HEK293 (cell line): ENCODE results near the gene LIPA.

Source experiments
- CTCF ChIA-PET: fragments of 350-600 bp; formaldehyde crosslinking; extraction: SDS; loops from one replicate; lab custom pipeline; 2021; ENCODE audit warnings: antibody characterized with exemption; lab: Yijun Ruan, JAX
- POLR2A ChIA-PET: fragments of 300-600 bp; formaldehyde crosslinking; extraction: SDS; loops from one replicate; lab custom pipeline; 2020; ENCODE audit warnings: antibody characterized with exemption, inconsistent platforms; lab: Yijun Ruan, JAX
- H3K27ac ChIP-seq: fragments of 200-500 bp; sonication (Bioruptor generic); 2 replicates; pipeline ENCODE4 v1.5.1; 2014; ENCODE audit warnings: low read depth, low read length, control low read depth, inconsistent platforms; ENCODE audit errors: extremely low read depth
- H3K36me3 ChIP-seq, 2 experiments: fragments of 200-500 bp in 1 of 2; sonication (Bioruptor generic) in 1 of 2; 1 replicate in 1 of 2; 2 replicates in 1 of 2; pipeline ENCODE4 v1.5.1; 2014 to 2017; ENCODE audit warnings: inconsistent platforms in 2 of 2, low read length in 2 of 2; ENCODE audit not compliant: control insufficient read depth in 2 of 2, insufficient read depth in 1 of 2
- H3K4me1 ChIP-seq: fragments of 200-500 bp; sonication (Bioruptor generic); 2 replicates; pipeline ENCODE4 v1.5.1; 2014; ENCODE audit warnings: mild to moderate bottlenecking, low read length, inconsistent platforms; ENCODE audit not compliant: control insufficient read depth, insufficient read depth
- H3K4me3 ChIP-seq: 2 replicates; pipeline ENCODE4 v1.5.1; 2011; ENCODE audit warnings: low read depth, mild to moderate bottlenecking, control low read depth, low read length, moderate library complexity
- H3K9me3 ChIP-seq: fragments of 200-500 bp; sonication (Bioruptor generic); 2 replicates; pipeline ENCODE4 v1.5.1; 2014; ENCODE audit warnings: low read depth, low read length, inconsistent platforms; ENCODE audit not compliant: control insufficient read depth, insufficient read depth
- HOXC10 ChIP-seq: sonication (generic); formaldehyde crosslinking; IDR thresholded peaks from 2 replicates; pipeline ENCODE4 v1.8.1; 2023; ENCODE audit warnings: mild to moderate bottlenecking, missing genetic modification reagents
- MEIS1 ChIP-seq: sonication (generic); formaldehyde crosslinking; IDR thresholded peaks from 2 replicates; pipeline ENCODE4 v1.8.1; 2022; ENCODE audit warnings: missing genetic modification reagents, mild to moderate bottlenecking, borderline replicate concordance
- OSR2 ChIP-seq: fragments of 450-650 bp; formaldehyde crosslinking; IDR thresholded peaks from 2 replicates; pipeline ENCODE4 v1.5.1; 2016; ENCODE audit warnings: missing biosample characterization, missing genetic modification characterization
- ZBTB21 ChIP-seq: fragments of 450-650 bp; formaldehyde crosslinking; IDR thresholded peaks from 2 replicates; pipeline ENCODE4 v1.5.1; 2017; ENCODE audit warnings: missing biosample characterization, missing genetic modification characterization
- ZBTB48 ChIP-seq: fragments of 450-650 bp; formaldehyde crosslinking; IDR thresholded peaks from 2 replicates; pipeline ENCODE4 v1.5.1; 2016; ENCODE audit warnings: missing biosample characterization, missing genetic modification characterization
- ZEB2 ChIP-seq: fragments of 450-650 bp; formaldehyde crosslinking; IDR thresholded peaks from 2 replicates; pipeline ENCODE4 v1.5.1; 2016; ENCODE audit warnings: missing biosample characterization, missing genetic modification characterization
- ZFP3 ChIP-seq: fragments of 450-650 bp; formaldehyde crosslinking; IDR thresholded peaks from 2 replicates; pipeline ENCODE4 v1.5.1; 2016; ENCODE audit warnings: low read depth, missing biosample characterization, missing genetic modification characterization
- ZNF132 ChIP-seq: fragments of 450-650 bp; formaldehyde crosslinking; IDR thresholded peaks from 2 replicates; pipeline ENCODE4 v1.5.1; 2017; ENCODE audit warnings: missing biosample characterization, missing genetic modification characterization, borderline replicate concordance
- ZNF16 ChIP-seq: fragments of 450-650 bp; formaldehyde crosslinking; IDR thresholded peaks from 2 replicates; pipeline ENCODE4 v1.5.1; 2016; ENCODE audit warnings: low read depth, missing biosample characterization, missing genetic modification characterization
- ZNF221 ChIP-seq: fragments of 450-650 bp; formaldehyde crosslinking; IDR thresholded peaks from 2 replicates; pipeline ENCODE4 v1.5.1; 2017; ENCODE audit warnings: missing biosample characterization, missing genetic modification characterization, borderline replicate concordance
- ZNF223 ChIP-seq: fragments of 450-650 bp; formaldehyde crosslinking; IDR thresholded peaks from 2 replicates; pipeline ENCODE4 v1.5.1; 2016; ENCODE audit warnings: missing biosample characterization, missing genetic modification characterization
- ZNF23 ChIP-seq: fragments of 450-650 bp; formaldehyde crosslinking; IDR thresholded peaks from 2 replicates; pipeline ENCODE4 v1.5.1; 2016; ENCODE audit warnings: missing biosample characterization, missing genetic modification characterization, borderline replicate concordance
- ZNF24 ChIP-seq: fragments of 450-650 bp; formaldehyde crosslinking; IDR thresholded peaks from 2 replicates; pipeline ENCODE4 v1.5.1; 2016; ENCODE audit warnings: missing biosample characterization, missing genetic modification characterization
- ZNF274 ChIP-seq, 2 experiments: fragments of 200-500 bp in 1 of 2; fragments of 450-650 bp in 1 of 2; sonication (Bioruptor generic) in 1 of 2; formaldehyde crosslinking in 1 of 2; IDR thresholded peaks; 2 replicates each; pipeline versions ENCODE4 v1.5.1 to v1.6.1; 2014 to 2016; ENCODE audit warnings: borderline replicate concordance in 1 of 2, inconsistent platforms in 1 of 2, low read length in 1 of 2, missing biosample characterization in 1 of 2, missing genetic modification characterization in 1 of 2
- ZNF341 ChIP-seq: fragments of 450-650 bp; formaldehyde crosslinking; IDR thresholded peaks from 2 replicates; pipeline ENCODE4; 2016; ENCODE audit warnings: low read depth, missing biosample characterization, missing genetic modification characterization
- ZNF544 ChIP-seq: fragments of 450-650 bp; formaldehyde crosslinking; IDR thresholded peaks from 2 replicates; pipeline ENCODE4 v1.5.0; 2017; ENCODE audit warnings: missing biosample characterization, missing genetic modification characterization
- ZNF548 ChIP-seq: fragments of 450-650 bp; formaldehyde crosslinking; IDR thresholded peaks from 2 replicates; pipeline ENCODE4 v1.5.1; 2016; ENCODE audit warnings: missing biosample characterization, missing genetic modification characterization
- ZNF560 ChIP-seq: fragments of 450-650 bp; formaldehyde crosslinking; IDR thresholded peaks from 2 replicates; pipeline ENCODE4 v1.5.1; 2017; ENCODE audit warnings: missing biosample characterization, missing genetic modification characterization, borderline replicate concordance
- ZNF596 ChIP-seq: fragments of 450-650 bp; IDR thresholded peaks from 2 replicates; pipeline ENCODE4 v1.5.0; 2018; ENCODE audit warnings: missing biosample characterization, mild to moderate bottlenecking, missing genetic modification characterization, moderate library complexity
- ZNF629 ChIP-seq: fragments of 450-650 bp; formaldehyde crosslinking; IDR thresholded peaks from 2 replicates; pipeline ENCODE4 v1.5.1; 2017; ENCODE audit warnings: missing biosample characterization, missing genetic modification characterization
- ZNF677 ChIP-seq: fragments of 450-650 bp; IDR thresholded peaks from 2 replicates; pipeline ENCODE4 v1.5.0; 2018; ENCODE audit warnings: missing biosample characterization, mild to moderate bottlenecking, missing genetic modification characterization, moderate library complexity
- ZNF76 ChIP-seq: fragments of 450-650 bp; formaldehyde crosslinking; IDR thresholded peaks from 2 replicates; pipeline ENCODE4; 2016; ENCODE audit warnings: low read depth, missing biosample characterization, missing genetic modification characterization, borderline replicate concordance
- ZSCAN16 ChIP-seq: fragments of 450-650 bp; formaldehyde crosslinking; IDR thresholded peaks from 2 replicates; pipeline ENCODE4 v1.5.1; 2016; ENCODE audit warnings: missing biosample characterization, missing genetic modification characterization
- ZSCAN23 ChIP-seq: fragments of 450-650 bp; formaldehyde crosslinking; IDR thresholded peaks from 2 replicates; pipeline ENCODE4 v1.5.1; 2016; ENCODE audit warnings: missing biosample characterization, missing genetic modification characterization
- TF ChIP-seq, protein P1 (sequence below): fragments of 450-650 bp; formaldehyde crosslinking; IDR thresholded peaks from 2 replicates; pipeline ENCODE4; 2016; ENCODE audit warnings: missing biosample characterization, missing genetic modification characterization
- TF ChIP-seq, protein P2 (sequence below): fragments of 450-650 bp; formaldehyde crosslinking; IDR thresholded peaks from 2 replicates; pipeline ENCODE4 v1.5.1; 2017; ENCODE audit warnings: missing biosample characterization, missing genetic modification characterization

LIPA gene

DNA sequence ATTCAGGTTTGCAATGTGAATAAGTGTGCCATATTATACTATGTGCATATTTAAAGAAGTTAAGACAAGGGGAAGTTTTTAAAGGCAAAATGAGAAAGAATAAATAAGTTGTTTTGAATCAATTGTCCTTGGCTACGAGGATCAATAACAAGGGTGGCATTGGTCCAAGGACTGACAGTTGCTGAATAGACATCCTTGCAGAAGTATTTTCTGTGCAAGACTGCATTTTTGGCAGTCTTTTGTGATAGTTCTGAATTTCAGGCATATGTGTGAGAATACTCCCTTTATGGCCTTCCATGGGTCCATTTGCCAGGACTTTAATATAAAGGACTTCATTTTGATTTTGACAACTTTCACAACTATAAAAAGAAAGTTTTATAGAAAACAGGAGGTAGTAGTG lies 5.4 kb upstream of the LIPA start:
- Histone ChIP-seq H3K27ac (no peak overlapping the region), H3K4me3 (no peak overlapping the region), H3K4me1 (no peaks in the 10 kb centered on the region), H3K9me3 (no peaks in the 10 kb centered on the region), H3K36me3 (no peaks in the 10 kb centered on the region)
- ChIA-PET CTCF (no interaction called here), POLR2A (no interaction called here)
- TF ChIP-seq ZBTB21 (tag by site-specific recombination) (no peak), ZNF23 (tag by site-specific recombination) (no peak), ZNF548 (tag by site-specific recombination) (no peak), HOXC10 (CRISPR knock-in tag) (no peak), ZNF677 (tag by site-specific recombination) (no peak), ZFP3 (tag by site-specific recombination) (no peak)

DNA sequence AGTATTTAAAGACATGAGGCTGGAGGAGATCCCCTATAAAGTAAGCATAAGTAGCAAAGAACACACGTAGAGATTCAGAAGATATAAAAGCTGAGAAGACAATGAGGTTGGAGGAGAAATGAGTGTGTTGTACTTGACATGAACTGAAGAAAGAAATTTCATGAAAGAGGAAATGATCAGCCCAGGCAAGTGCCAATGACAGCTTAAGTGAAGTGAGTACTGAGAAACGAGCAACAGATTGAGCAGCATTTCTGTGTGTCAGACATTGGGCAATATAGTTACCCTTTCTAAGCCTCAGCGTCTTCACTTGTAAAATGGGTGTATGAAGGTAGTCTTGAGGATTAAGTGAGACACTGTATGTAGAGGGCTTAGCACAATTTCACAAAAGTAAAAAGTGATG lies 4.8 kb upstream of the LIPA start:
- Histone ChIP-seq H3K36me3 (no peaks in the 10 kb centered on the region), H3K9me3 (no peaks in the 10 kb centered on the region)
- POLR2A ChIA-PET, result no interaction called here
- no peak for TF ChIP-seq ZNF341 (tag by site-specific recombination)
- TF ChIP-seq ZSCAN16 (tag by site-specific recombination), result no peak
- no peak for TF ChIP-seq ZNF596
- no peak for TF ChIP-seq ZNF544 (tag by site-specific recombination)
- TF ChIP-seq ZNF560 (tag by site-specific recombination), result no peak
- no peak for TF ChIP-seq ZNF629 (tag by site-specific recombination)
- no peak for TF ChIP-seq ZSCAN23 (tag by site-specific recombination)
- no peak for TF ChIP-seq ZNF16
- TF ChIP-seq ZNF132, result no peak
- TF ChIP-seq OSR2 (tag by site-specific recombination), result no peak
- no peak for TF ChIP-seq ZNF24 (tag by site-specific recombination)
- TF ChIP-seq, protein P1, sequence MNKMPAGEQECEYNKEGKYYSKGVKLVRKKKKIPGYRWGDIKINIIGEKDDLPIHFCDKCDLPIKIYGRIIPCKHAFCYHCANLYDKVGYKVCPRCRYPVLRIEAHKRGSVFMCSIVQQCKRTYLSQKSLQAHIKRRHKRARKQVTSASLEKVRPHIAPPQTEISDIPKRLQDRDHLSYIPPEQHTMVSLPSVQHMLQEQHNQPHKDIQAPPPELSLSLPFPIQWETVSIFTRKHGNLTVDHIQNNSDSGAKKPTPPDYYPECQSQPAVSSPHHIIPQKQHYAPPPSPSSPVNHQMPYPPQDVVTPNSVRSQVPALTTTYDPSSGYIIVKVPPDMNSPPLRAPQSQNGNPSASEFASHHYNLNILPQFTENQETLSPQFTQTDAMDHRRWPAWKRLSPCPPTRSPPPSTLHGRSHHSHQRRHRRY, result no peak
- no peak for TF ChIP-seq ZNF76 (tag by site-specific recombination)
- TF ChIP-seq ZNF274 (IDR thresholded peaks at IDR 0.05; ENCODE audit: low read length), result no peak
- no peak for TF ChIP-seq ZNF274 (tag by site-specific recombination; IDR thresholded peaks at IDR 0.05; ENCODE audit: borderline replicate concordance)
- no peak for TF ChIP-seq ZNF223 (tag by site-specific recombination)
- TF ChIP-seq ZNF221 (tag by site-specific recombination), result no peak
- TF ChIP-seq MEIS1 (CRISPR knock-in tag), result no peak
- no peak for TF ChIP-seq ZEB2 (tag by site-specific recombination)
- TF ChIP-seq ZBTB48 (tag by site-specific recombination), result no peak
- TF ChIP-seq, protein P2, sequence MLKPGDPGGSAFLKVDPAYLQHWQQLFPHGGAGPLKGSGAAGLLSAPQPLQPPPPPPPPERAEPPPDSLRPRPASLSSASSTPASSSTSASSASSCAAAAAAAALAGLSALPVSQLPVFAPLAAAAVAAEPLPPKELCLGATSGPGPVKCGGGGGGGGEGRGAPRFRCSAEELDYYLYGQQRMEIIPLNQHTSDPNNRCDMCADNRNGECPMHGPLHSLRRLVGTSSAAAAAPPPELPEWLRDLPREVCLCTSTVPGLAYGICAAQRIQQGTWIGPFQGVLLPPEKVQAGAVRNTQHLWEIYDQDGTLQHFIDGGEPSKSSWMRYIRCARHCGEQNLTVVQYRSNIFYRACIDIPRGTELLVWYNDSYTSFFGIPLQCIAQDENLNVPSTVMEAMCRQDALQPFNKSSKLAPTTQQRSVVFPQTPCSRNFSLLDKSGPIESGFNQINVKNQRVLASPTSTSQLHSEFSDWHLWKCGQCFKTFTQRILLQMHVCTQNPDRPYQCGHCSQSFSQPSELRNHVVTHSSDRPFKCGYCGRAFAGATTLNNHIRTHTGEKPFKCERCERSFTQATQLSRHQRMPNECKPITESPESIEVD (tag by site-specific recombination), result no peak
- TF ChIP-seq, all 188 proteins: peak for 0
- CTCF ChIA-PET, result interaction anchor here (0.9 kb wide), 1 partner anchor 162 kb away, joined by 3 read pairs; no protein-coding TSS in a partner anchor
- no peak overlapping the region for H3K4me3 ChIP-seq
- H3K27ac ChIP-seq, result no peak overlapping the region
- H3K4me1 ChIP-seq, result no peaks in the 10 kb centered on the region
